Progenitor cell of endocrine pancreas (in vitro differentiated cells): Measurements from ENCODE around the gene AIG1. TPM values are rescaled to one million over a fixed set of nuclear protein-coding genes. Genes with fewer than 3 reads are reported as not detected.

Experiments
- DNase-seq: peaks from one replicate; pipeline ENCODE4 v3.0.0; 2021; ENCODE audit warnings: low spot score; ENCODE audit not compliant: unreplicated experiment
- H3K27ac Mint-ChIP-seq: 2 replicates; pipeline ENCODE4 v1.8.0; 2021; ENCODE audit warnings: mild to moderate bottlenecking, moderate library complexity, mixed read lengths
- H3K27me3 Mint-ChIP-seq: 2 replicates; pipeline ENCODE4 v1.8.0; 2021; ENCODE audit warnings: mixed read lengths
- H3K36me3 Mint-ChIP-seq: 2 replicates; pipeline ENCODE4 v1.8.0; 2022; ENCODE audit warnings: mixed read lengths; ENCODE audit not compliant: insufficient read depth
- H3K4me1 Mint-ChIP-seq: 2 replicates; pipeline ENCODE4 v1.8.0; 2021; ENCODE audit warnings: low read depth, mixed read lengths
- H3K4me3 Mint-ChIP-seq: 2 replicates; pipeline ENCODE4 v1.8.0; 2021; ENCODE audit warnings: low read depth, mild to moderate bottlenecking, moderate library complexity, mixed read lengths
- H3K9me3 Mint-ChIP-seq: 2 replicates; pipeline ENCODE4 v1.8.0; 2021; ENCODE audit warnings: low read depth, mixed read lengths
- total RNA-seq: library from RNA; stranded (reverse); gene quantifications from 2 replicates; pipeline ENCODE4 v1.2.1, GENCODE V29; 2021
- TF ChIP-seq, protein P1 (sequence below): fragments of 200-600 bp; sonication (generic); IDR thresholded peaks from one replicate; pipeline ENCODE4 v1.5.0; 2021; ENCODE audit warnings: antibody characterized with exemption, mild to moderate bottlenecking; ENCODE audit not compliant: unreplicated experiment

AIG1 gene
- total RNA-seq, 1 donor from 2014 or later: 40.0 TPM

DNA sequence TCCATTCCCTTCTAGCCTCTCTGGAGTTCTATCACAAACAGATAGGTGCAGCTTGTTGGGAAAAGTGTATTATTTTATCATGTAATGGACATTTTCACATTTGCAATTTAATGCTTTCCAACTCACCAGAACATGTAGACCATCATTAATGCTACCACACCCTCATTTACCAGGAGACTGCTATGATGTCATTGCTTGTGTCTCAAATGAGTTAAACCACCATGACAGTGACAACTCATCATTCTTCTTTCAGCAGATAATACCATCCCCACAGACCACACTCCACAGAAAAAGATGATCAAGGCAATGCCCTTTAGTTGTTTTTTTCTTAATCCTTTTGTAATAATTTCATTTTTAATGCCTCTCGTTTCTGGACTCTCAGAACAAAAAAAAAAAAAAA is 168.7 kb downstream of the AIG1 start:
- Mint-ChIP-seq H3K4me1 (no peaks in the 10 kb centered on the region), H3K36me3 (peaks cover 1% of the 10 kb centered on the region), H3K27ac (no peak overlapping the region), H3K4me3 (no peak overlapping the region), H3K27me3 (no peaks in the 10 kb centered on the region), H3K9me3 (no peaks in the 10 kb centered on the region)
- no peak for DNase-seq
- TF ChIP-seq, protein P1, sequence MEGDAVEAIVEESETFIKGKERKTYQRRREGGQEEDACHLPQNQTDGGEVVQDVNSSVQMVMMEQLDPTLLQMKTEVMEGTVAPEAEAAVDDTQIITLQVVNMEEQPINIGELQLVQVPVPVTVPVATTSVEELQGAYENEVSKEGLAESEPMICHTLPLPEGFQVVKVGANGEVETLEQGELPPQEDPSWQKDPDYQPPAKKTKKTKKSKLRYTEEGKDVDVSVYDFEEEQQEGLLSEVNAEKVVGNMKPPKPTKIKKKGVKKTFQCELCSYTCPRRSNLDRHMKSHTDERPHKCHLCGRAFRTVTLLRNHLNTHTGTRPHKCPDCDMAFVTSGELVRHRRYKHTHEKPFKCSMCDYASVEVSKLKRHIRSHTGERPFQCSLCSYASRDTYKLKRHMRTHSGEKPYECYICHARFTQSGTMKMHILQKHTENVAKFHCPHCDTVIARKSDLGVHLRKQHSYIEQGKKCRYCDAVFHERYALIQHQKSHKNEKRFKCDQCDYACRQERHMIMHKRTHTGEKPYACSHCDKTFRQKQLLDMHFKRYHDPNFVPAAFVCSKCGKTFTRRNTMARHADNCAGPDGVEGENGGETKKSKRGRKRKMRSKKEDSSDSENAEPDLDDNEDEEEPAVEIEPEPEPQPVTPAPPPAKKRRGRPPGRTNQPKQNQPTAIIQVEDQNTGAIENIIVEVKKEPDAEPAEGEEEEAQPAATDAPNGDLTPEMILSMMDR: no peak

DNA sequence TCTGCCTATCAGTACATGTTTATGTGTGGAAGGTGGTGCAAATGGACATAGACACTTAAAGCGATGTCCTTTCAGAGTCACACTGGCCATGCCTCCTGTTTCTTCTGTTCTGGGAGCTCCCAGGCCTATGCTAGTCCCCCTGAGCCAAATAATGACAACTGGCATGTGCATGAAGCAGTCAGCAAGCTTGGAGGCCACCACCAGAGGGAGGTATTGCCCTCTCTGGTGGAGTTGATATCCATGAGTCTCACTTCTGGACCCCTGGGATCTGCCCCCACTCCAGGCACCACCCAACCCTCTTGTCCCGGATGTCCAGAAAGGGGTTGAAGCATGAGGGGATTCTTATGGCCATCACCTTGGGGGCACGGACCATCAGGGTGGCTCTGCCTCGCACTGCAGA is 172.2 kb downstream of the AIG1 start:
- Mint-ChIP-seq H3K4me3 (no peak overlapping the region), H3K27me3 (no peaks in the 10 kb centered on the region), H3K36me3 (no peaks in the 10 kb centered on the region), H3K27ac (no peak overlapping the region), H3K9me3 (no peaks in the 10 kb centered on the region), H3K4me1 (no peaks in the 10 kb centered on the region)
- TF ChIP-seq, protein P1: peak; percentile 54
- DNase-seq: peak; percentile 15

DNA sequence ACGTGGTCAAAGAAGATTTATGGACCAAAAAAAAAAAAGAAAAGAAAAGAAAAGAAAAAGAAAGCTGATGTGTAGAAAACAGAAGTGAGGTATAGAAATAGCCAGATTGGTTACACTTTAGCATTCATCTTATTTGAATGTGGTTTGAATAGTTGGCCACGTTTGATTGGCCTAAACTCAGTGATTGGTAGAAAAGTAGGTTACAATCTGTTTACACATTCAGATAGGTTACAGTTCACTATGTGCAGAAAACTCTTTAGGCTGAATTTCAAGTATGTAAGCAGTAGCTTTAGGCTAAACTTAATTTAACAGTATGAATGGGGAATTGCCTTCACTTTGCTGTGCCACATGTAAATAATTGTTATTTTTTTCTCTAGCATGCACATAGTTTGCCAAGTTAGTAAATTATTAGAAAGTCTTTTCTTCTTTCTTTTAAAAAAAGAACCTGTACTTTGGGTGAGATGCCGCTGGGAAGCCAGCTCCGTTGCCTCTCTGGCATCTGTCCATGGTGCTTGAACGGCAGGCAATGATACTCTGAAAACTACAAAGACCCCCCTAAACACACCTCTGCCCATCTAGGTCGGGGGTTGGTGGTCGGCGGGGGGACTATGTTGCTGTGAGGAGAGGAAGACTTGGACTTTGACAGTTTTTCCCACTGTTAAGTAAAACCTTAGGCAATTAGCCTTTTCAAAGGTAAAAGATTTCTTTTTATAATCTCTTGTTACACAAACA is 173.0 kb downstream of the AIG1 start:
- no peak overlapping the region for H3K27ac Mint-ChIP-seq
- no peaks in the 10 kb centered on the region for H3K4me1 Mint-ChIP-seq
- no peaks in the 10 kb centered on the region for H3K36me3 Mint-ChIP-seq
- DNase-seq: no peak
- TF ChIP-seq, protein P1: no peak
- no peaks in the 10 kb centered on the region for H3K27me3 Mint-ChIP-seq
- no peak overlapping the region for H3K4me3 Mint-ChIP-seq
- H3K9me3 Mint-ChIP-seq: no peaks in the 10 kb centered on the region

DNA sequence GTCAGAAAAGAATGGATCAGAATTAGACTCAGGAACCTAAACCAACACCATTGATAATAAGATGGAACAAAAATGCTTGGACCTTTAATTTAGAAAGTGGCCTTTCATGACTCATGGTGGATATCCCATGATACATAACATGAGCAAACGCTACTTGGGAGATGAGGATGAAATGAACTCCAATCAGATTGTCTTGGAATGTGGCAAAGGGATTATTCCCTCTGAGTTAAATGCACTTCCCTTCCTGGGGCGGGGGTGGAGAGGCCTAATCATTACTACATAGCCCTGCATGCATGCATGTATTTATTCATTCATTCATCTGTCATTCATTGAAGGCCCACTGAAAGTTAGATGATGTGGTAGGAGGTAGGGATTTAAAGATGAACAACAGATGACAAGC is 174.0 kb downstream of the AIG1 start:
- no peak for DNase-seq
- TF ChIP-seq, protein P1: no peak
- no peaks in the 10 kb centered on the region for H3K36me3 Mint-ChIP-seq
- H3K4me3 Mint-ChIP-seq: no peak overlapping the region
- H3K27me3 Mint-ChIP-seq: no peaks in the 10 kb centered on the region
- no peak overlapping the region for H3K27ac Mint-ChIP-seq
- H3K9me3 Mint-ChIP-seq: no peaks in the 10 kb centered on the region
- H3K4me1 Mint-ChIP-seq: no peaks in the 10 kb centered on the region

DNA sequence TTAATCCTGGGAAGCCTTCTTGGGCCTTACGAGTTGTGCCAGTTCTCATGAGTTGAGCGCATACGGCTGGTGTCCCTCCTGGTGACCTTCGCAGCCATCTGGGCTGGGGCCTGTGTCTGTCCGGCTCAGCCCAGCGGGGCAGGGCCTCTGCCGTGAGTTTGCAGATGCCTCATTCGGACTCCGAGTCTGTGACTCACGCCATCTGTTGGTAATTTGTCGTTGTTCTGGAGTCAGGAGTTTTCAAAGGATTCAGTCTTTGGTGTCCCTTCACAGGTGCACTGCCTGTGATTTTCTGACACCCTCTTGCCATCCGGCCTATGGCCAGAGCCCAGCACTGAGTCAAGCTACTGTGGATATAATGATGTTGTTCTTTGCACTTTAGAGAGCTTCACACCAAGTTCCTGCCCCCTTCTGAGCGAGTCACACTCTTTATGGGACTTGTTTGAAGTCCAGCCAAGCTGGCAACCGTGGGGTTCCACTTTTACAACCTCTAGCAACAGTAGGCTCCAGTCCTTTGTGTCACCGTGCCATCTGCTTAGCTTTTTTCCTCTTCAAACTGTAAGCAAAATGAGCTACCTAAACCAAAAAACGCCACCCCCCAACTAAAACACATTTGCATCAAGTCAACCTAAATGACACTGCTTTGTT is 175.6 kb downstream of the AIG1 start:
- H3K4me3 Mint-ChIP-seq: no peak overlapping the region
- no peaks in the 10 kb centered on the region for H3K27me3 Mint-ChIP-seq
- H3K4me1 Mint-ChIP-seq: no peaks in the 10 kb centered on the region
- DNase-seq: no peak
- H3K36me3 Mint-ChIP-seq: no peaks in the 10 kb centered on the region
- no peak overlapping the region for H3K27ac Mint-ChIP-seq
- TF ChIP-seq, protein P1: no peak
- no peaks in the 10 kb centered on the region for H3K9me3 Mint-ChIP-seq
